ENCODE results near the gene OR2T35. TPM values are rescaled to one million over a fixed set of nuclear protein-coding genes. Genes with fewer than 3 reads are reported as not detected.

OR2T35 gene
- total and polyA plus RNA-seq, 9 of the 15 experiments (the other 6 are each of a cell fraction or from before 2014, with no cell fraction given) = not detected

GRCh38 chr1:248691567-248692155 lies 46.6 kb upstream of the OR2T35 start (continued):
- TF ChIP-seq, protein P1, sequence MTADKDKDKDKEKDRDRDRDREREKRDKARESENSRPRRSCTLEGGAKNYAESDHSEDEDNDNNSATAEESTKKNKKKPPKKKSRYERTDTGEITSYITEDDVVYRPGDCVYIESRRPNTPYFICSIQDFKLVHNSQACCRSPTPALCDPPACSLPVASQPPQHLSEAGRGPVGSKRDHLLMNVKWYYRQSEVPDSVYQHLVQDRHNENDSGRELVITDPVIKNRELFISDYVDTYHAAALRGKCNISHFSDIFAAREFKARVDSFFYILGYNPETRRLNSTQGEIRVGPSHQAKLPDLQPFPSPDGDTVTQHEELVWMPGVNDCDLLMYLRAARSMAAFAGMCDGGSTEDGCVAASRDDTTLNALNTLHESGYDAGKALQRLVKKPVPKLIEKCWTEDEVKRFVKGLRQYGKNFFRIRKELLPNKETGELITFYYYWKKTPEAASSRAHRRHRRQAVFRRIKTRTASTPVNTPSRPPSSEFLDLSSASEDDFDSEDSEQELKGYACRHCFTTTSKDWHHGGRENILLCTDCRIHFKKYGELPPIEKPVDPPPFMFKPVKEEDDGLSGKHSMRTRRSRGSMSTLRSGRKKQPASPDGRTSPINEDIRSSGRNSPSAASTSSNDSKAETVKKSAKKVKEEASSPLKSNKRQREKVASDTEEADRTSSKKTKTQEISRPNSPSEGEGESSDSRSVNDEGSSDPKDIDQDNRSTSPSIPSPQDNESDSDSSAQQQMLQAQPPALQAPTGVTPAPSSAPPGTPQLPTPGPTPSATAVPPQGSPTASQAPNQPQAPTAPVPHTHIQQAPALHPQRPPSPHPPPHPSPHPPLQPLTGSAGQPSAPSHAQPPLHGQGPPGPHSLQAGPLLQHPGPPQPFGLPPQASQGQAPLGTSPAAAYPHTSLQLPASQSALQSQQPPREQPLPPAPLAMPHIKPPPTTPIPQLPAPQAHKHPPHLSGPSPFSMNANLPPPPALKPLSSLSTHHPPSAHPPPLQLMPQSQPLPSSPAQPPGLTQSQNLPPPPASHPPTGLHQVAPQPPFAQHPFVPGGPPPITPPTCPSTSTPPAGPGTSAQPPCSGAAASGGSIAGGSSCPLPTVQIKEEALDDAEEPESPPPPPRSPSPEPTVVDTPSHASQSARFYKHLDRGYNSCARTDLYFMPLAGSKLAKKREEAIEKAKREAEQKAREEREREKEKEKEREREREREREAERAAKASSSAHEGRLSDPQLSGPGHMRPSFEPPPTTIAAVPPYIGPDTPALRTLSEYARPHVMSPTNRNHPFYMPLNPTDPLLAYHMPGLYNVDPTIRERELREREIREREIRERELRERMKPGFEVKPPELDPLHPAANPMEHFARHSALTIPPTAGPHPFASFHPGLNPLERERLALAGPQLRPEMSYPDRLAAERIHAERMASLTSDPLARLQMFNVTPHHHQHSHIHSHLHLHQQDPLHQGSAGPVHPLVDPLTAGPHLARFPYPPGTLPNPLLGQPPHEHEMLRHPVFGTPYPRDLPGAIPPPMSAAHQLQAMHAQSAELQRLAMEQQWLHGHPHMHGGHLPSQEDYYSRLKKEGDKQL (CRISPR knock-in tag; IDR thresholded peaks at IDR 0.05; ENCODE audit: borderline replicate concordance) = peak; percentile 77; the same call in 1 of the 2 replicates
- peak; percentile 63; the same call in 1 of the 2 replicates for TF ChIP-seq TOE1 (IDR thresholded peaks at IDR 0.05; ENCODE audit: borderline replicate concordance)
- TF ChIP-seq TOE1 (CRISPR knock-in tag; IDR thresholded peaks at IDR 0.05; ENCODE audit: borderline replicate concordance, low read depth) = 0 out of 2 replicates have a peak, but pooled peaks have one; percentile 76
- peak; percentile 84 for TF ChIP-seq NFYB (IDR thresholded peaks at IDR 0.05; ENCODE audit: extremely low read depth, insufficient read length)
- peak; percentile 85 for TF ChIP-seq RAD51 (IDR thresholded peaks at IDR 0.05; ENCODE audit: borderline replicate concordance, low read depth)
- TF ChIP-seq NR1H2 (CRISPR knock-in tag; IDR thresholded peaks at IDR 0.05) = 0 out of 2 replicates have a peak, but pooled peaks have one; percentile 40
- TF ChIP-seq RNF219 (CRISPR knock-in tag; IDR thresholded peaks at IDR 0.05) = no peak
- peak; percentile 98 for TF ChIP-seq LCOR (CRISPR knock-in tag; IDR thresholded peaks at IDR 0.05)
- TF ChIP-seq TCF7 (IDR thresholded peaks at IDR 0.05; ENCODE audit: borderline replicate concordance) = no peak
- TF ChIP-seq, protein P2, sequence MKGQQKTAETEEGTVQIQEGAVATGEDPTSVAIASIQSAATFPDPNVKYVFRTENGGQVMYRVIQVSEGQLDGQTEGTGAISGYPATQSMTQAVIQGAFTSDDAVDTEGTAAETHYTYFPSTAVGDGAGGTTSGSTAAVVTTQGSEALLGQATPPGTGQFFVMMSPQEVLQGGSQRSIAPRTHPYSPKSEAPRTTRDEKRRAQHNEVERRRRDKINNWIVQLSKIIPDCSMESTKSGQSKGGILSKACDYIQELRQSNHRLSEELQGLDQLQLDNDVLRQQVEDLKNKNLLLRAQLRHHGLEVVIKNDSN (CRISPR knock-in tag; IDR thresholded peaks at IDR 0.05) = peak; percentile 91
- TF ChIP-seq POLR2G (IDR thresholded peaks at IDR 0.05; ENCODE audit: low read depth, low read length) = peak; percentile 68
- 0 out of 2 replicates have a peak, but pooled peaks have one; percentile 38 for TF ChIP-seq ZBTB2 (IDR thresholded peaks at IDR 0.05)
- no peak for TF ChIP-seq JUN (IDR thresholded peaks at IDR 0.05; ENCODE audit: borderline replicate concordance, low read depth, low read length)
- no peak for TF ChIP-seq JUN (CRISPR knock-in tag; IDR thresholded peaks at IDR 0.05; ENCODE audit: borderline replicate concordance)
- 0 out of 2 replicates have a peak, but pooled peaks have one; percentile 32 for TF ChIP-seq ZNF76 (CRISPR knock-in tag; IDR thresholded peaks at IDR 0.05; ENCODE audit: borderline replicate concordance)
- no peak for TF ChIP-seq ZNF253 (CRISPR knock-in tag; conservative IDR thresholded peaks at IDR 0.05)
